NCI-H2196 treated with DMSO at 0.1 percent for 48 hours (cell line): ENCODE measurements around the gene LCP2.

Experiments used
- DNase-seq: peaks from one replicate; lab custom pipeline; 2025; ENCODE audit not compliant: unreplicated experiment; lab: John Stamatoyannopoulos, UW

Gene LCP2

GRCh38 chr5:170296935-170297588, 515 bp downstream of the LCP2 start:
- no peak for DNase-seq

GRCh38 chr5:170296036-170296934, 1.3 kb downstream of the LCP2 start:
- no peak for DNase-seq

DNA sequence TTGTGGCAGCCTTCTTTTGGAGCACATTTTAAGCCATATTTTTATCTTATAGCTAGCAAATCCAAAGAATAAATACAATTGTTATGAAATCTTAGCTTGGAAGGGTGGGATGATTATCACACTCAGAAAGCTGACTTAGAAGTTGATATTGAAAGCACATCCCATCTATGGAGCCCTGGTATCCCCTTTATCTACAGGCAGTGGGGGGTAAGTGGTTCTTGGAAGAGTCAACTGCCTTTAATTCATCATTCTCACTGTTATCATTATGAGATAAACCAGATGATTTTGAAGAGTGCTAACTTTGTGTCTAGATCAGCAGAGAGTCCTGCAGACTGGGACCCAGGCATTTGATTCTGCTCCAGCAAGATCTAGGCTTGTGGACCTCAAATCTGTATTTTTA, 3.0 kb downstream of the LCP2 start:
- DNase-seq: no peak

DNA sequence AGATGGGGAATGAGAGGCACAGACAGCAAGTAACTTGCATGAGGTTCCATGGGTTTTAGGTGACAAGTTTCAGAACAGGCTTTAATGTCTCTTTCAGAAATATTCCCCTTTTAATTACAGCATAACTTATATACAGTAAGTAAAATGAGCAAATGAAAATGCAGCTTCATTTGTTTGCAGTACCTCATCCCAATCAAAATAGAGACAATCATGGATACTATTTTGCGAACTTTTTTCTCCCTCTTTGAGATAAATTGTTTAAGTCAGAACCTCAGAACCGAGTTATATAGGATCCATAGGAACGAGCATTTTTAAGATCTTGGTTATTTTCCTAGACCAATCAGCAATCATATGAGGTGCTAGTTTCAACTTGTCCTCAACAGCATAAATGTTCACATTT, 3.5 kb downstream of the LCP2 start:
- no peak for DNase-seq

DNA sequence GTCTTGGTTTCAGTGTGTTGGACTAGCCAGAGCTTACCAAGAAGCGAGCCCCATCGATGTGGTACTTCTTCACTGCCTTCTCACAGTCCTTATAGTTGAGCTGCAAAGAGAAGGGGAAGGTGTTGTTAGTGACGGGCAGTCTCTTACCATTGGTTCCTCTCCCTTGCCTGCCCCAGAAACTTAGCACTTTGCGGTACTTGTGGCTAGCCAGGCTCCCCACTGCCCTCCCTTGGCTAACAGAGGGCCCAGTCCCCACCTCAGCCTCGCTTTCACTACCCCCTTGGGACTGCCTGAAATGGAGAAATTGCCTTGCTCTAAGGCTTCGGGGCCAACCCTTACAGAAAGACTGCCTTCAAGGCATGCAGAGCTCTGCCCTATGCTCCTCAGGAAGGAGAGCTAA, 4.3 kb downstream of the LCP2 start:
- DNase-seq: no peak

DNA sequence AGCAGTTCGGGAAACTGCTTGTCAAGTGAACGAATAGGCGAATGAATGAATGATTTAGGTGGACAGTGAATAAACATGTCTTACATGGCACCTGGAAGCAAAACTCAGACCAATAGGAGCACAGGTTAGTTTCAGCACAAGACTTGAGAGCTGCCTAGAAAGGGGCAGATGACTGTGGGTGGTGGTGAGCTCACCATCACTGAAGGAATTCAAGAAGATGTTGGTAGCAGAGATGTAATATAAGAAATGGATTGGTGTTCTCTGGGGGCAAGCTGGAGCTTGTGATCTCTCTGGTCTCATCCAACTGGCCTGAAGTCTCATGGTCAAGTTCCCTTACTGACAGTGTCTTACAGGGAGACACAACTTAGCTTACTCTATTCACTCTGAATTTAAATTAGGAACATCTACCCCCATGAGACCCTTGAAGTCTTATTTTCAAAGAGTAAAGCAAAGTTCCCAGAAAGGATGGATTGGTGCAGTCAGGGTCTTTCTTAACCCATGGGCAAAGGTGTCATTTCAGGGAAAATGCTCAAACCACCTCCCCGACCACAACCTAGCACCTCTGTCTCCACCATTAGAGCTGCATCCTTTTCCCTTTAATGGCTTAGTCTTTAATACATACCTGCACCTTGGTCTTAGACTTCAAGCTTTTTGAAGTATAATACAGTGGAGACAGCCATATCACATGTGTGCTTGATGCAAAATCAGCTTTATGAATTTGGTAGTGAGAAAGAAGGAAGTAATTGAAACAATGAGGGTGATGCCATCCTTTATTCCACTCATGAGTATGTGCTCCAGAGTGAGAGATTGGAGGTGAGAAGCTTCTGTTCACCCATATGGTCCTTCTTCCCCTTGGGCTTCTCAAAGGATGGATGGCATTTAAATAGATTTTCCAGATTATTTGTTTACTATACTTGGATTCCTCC, 5.1 kb downstream of the LCP2 start:
- no peak for DNase-seq

- no peak for DNase-seq
These were observed 7.1 kb downstream of the LCP2 start for GRCh38 chr5:170290498-170290897.

DNA sequence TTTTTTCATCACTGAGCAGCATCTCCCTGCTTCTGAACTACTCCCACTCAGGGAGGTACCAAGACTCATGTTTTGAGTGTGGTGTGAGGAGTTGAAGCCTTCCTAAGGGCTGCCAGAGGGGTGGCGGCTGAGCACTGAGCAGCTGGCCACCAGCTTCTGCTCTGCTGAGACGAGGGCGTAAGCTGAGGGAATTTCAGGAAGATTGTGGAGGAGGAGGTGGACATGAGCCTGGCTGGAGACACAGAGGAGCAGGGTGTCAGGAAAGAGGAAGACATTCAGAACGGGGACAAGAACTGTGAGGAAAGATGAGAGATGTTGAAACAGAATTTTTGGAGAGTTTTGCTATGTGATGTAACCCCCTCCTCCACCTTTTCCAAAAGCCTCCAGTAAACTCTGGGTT, 7.8 kb downstream of the LCP2 start:
- no peak for DNase-seq

- no peak for DNase-seq
These were observed 8.5 kb downstream of the LCP2 start for GRCh38 chr5:170289121-170289520.

GRCh38 chr5:170288551-170288950, 9.0 kb downstream of the LCP2 start:
- no peak for DNase-seq

DNA sequence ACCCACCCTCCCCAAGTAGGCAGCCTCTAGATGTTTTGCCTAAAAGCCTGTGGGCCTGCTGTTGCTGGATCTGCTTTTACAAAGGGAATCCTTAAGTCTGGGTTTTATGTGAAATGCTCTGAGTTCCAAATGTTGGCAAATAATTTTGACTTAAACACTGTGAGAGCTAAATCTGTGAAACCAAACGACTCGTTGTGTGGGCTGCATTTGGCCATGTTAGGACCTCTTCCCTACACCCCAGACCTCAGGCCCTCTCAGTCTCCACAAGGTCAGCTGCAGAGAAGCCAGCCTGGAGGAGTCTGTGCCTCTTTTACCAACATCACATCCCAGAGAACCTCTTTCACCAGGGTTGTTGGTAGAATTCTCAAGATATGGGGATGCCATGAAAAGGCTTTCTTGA, 9.4 kb downstream of the LCP2 start:
- no peak for DNase-seq

DNA sequence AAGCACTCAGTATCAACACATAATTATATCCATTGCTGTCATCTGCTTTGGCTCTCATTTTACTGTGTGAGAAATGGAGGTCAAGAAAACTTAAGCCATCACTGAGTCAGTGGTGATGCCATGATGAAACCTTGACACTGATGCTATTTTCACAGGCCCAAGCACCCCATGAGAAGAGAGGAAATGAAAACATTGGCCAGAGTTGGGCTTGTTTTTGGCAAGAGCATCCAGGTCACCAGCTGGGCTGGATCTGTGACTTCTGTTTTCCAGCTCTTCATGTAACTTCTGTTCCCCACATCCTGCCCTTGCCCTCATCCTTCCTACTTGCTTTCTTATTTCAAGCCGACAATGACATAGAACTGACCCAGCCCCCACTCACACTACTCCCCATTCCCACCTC, 10.0 kb downstream of the LCP2 start:
- no peak for DNase-seq

- no peak for DNase-seq
These were observed 11.1 kb downstream of the LCP2 start for GRCh38 chr5:170286386-170286925.

DNA sequence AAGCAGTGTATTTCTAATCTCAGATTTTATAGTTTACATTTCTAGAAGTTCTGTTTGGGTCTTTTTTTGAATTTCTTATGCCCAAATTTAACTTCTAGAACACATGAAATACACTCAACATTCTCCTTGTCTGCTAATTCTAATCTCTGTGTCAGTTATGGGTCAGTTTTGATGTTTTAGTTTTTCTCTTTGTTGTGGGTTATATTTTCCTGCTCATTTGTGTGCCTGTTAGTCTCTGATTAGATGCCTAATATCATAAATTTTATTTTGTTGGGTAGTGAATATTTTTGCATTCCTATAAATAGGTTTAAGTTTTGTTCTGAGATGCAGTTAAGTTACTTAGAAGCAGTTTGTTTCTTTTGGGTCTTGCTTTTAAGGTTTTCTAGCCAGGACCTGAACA, 12.4 kb downstream of the LCP2 start:
- DNase-seq: no peak

GRCh38 chr5:170284231-170284630, 13.3 kb downstream of the LCP2 start:
- no peak for DNase-seq

GRCh38 chr5:170283296-170283695, 14.3 kb downstream of the LCP2 start:
- DNase-seq: no peak

DNA sequence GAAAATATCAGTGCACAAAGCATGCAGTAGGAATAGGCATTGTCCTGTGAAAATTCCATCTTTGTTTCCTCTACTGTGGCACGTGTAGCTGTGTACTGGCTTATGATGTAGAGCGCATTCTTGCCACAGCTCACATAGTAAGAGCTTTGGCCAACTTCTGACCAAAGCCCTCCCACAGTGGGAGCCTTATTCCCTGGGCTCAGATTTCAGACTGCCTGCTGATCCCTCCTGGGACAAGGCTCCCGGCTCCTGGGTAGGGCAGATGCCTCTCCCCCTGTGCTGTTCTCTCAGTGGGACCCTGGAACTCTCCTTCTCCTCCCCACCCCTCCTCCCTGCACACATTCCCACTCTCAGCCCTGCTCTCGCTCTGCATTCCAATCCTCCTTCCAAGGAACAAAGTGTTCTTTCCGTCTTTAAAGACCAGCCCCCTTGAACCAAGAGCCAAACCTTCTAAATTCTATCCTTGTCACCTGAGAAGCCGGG, 17.5 kb downstream of the LCP2 start:
- no peak for DNase-seq

- DNase-seq: no peak
These were observed 18.1 kb downstream of the LCP2 start for GRCh38 chr5:170279459-170279817.

- no peak for DNase-seq
These were observed 18.7 kb downstream of the LCP2 start for GRCh38 chr5:170278611-170279458.

GRCh38 chr5:170277867-170278281, 19.7 kb downstream of the LCP2 start:
- DNase-seq: no peak
